GM23248 (cell line): ENCODE results near the gene SHB. TPM values are rescaled to one million over a fixed set of nuclear protein-coding genes. Genes with fewer than 3 reads are reported as not detected.
A peak's percentile ranks its signal among the peaks of the same experiment; 100 is the strongest.

Experiments
- DNase-seq: peaks from one replicate; pipeline ENCODE4 v3.0.0-alpha.2; 2015
- H2AFZ ChIP-seq: fragments of 200-600 bp; sonication (generic); 2 replicates; pipeline ENCODE4 v1.6.1; 2016; ENCODE audit warnings: antibody characterized with exemption
- H3F3A ChIP-seq: fragments of 200-600 bp; sonication (generic); 2 replicates; pipeline ENCODE4 v1.6.1; 2016; ENCODE audit warnings: mild to moderate bottlenecking, antibody characterized with exemption, mixed run types; ENCODE audit not compliant: insufficient read depth
- H3K27ac ChIP-seq: fragments of 200-600 bp; sonication (generic); 2 replicates; pipeline ENCODE4 v1.5.1; 2016; ENCODE audit warnings: mild to moderate bottlenecking
- H3K27me3 ChIP-seq: fragments of 200-600 bp; sonication (generic); replicated peaks from 2 replicates; pipeline ENCODE4 v1.6.1; 2016; ENCODE audit warnings: mild to moderate bottlenecking; ENCODE audit not compliant: insufficient read depth
- H3K36me3 ChIP-seq: fragments of 200-600 bp; sonication (generic); 2 replicates; pipeline ENCODE4 v1.6.1; 2016; ENCODE audit warnings: low read depth, mild to moderate bottlenecking
- H3K4me1 ChIP-seq: fragments of 200-600 bp; sonication (generic); 2 replicates; pipeline ENCODE4 v1.6.1; 2016; ENCODE audit warnings: mild to moderate bottlenecking; ENCODE audit not compliant: insufficient read depth
- H3K4me2 ChIP-seq: fragments of 200-600 bp; sonication (generic); one replicate; pipeline ENCODE4 v1.6.1; 2016; ENCODE audit warnings: mild to moderate bottlenecking; ENCODE audit not compliant: unreplicated experiment
- H3K4me3 ChIP-seq: fragments of 200-600 bp; sonication (generic); 2 replicates; pipeline ENCODE4 v1.5.1; 2016; ENCODE audit warnings: mild to moderate bottlenecking
- H3K79me2 ChIP-seq: fragments of 200-600 bp; sonication (generic); 2 replicates; pipeline ENCODE4 v1.6.1; 2016; ENCODE audit warnings: mild to moderate bottlenecking; ENCODE audit not compliant: insufficient read depth
- H3K9ac ChIP-seq: fragments of 200-600 bp; sonication (generic); 2 replicates; pipeline ENCODE4 v1.6.1; 2016; ENCODE audit warnings: mild to moderate bottlenecking
- H3K9me2 ChIP-seq: fragments of 200-600 bp; sonication (generic); 2 replicates; pipeline ENCODE4 v1.6.1; 2016; ENCODE audit warnings: mixed run types, mild to moderate bottlenecking, moderate library complexity; ENCODE audit not compliant: insufficient read depth
- H3K9me3 ChIP-seq: fragments of 200-600 bp; sonication (generic); one replicate; pipeline ENCODE4 v1.6.1; 2017; ENCODE audit warnings: low read depth
- H4K20me1 ChIP-seq: fragments of 200-600 bp; sonication (generic); 2 replicates; pipeline ENCODE4 v1.6.0; 2016; ENCODE audit not compliant: insufficient read depth
- EZH2 ChIP-seq: fragments of 200-600 bp; sonication (generic); IDR thresholded peaks from 2 replicates; pipeline ENCODE4 v1.6.1; 2018; ENCODE audit warnings: antibody characterized with exemption, mild to moderate bottlenecking; ENCODE audit not compliant: insufficient read depth, poor library complexity, severe bottlenecking
- EZH2phosphoT487 ChIP-seq: fragments of 200-600 bp; sonication (generic); IDR thresholded peaks from 2 replicates; pipeline ENCODE4 v1.6.1; 2018; ENCODE audit warnings: antibody characterized with exemption, moderate library complexity, mild to moderate bottlenecking, low read depth; ENCODE audit not compliant: insufficient read depth
- WGBS, 2 experiments: methylation state at CpG; one replicate each; pipeline ENCODE4 v1.1.6; 2015 to 2017; ENCODE audit warnings: low lambda C conversion rate in 2 of 2, low coverage in 1 of 2; ENCODE audit errors: missing lambda C conversion rate in 2 of 2; 5-methylcytosine and 5-hydroxymethylcytosine counted together
- in situ Hi-C: fragments of 300-500 bp; cut with MboI; formaldehyde crosslinking; loops from 2 replicates; pipeline ENCODE4 v1.15.0; 2020
- polyA plus RNA-seq: library from polyadenylated mRNA; unstranded; fragments of >200 nt; fragmentation: Nextera tagmentation; extraction: Ambion mirVana; gene quantifications from 2 replicates; pipeline ENCODE4 v1.2.1, GENCODE V29; 2016
- total RNA-seq: library from RNA; depleted of rRNA; stranded (reverse); fragments of >200 nt; shearing (Covaris generic); gene quantifications from 2 replicates; pipeline ENCODE4 v1.2.3, GENCODE V29; 2014

The SHB gene
- total and polyA plus RNA-seq, 2 experiments from 2014 or later, result 3.9 to 11.1 TPM

DNA sequence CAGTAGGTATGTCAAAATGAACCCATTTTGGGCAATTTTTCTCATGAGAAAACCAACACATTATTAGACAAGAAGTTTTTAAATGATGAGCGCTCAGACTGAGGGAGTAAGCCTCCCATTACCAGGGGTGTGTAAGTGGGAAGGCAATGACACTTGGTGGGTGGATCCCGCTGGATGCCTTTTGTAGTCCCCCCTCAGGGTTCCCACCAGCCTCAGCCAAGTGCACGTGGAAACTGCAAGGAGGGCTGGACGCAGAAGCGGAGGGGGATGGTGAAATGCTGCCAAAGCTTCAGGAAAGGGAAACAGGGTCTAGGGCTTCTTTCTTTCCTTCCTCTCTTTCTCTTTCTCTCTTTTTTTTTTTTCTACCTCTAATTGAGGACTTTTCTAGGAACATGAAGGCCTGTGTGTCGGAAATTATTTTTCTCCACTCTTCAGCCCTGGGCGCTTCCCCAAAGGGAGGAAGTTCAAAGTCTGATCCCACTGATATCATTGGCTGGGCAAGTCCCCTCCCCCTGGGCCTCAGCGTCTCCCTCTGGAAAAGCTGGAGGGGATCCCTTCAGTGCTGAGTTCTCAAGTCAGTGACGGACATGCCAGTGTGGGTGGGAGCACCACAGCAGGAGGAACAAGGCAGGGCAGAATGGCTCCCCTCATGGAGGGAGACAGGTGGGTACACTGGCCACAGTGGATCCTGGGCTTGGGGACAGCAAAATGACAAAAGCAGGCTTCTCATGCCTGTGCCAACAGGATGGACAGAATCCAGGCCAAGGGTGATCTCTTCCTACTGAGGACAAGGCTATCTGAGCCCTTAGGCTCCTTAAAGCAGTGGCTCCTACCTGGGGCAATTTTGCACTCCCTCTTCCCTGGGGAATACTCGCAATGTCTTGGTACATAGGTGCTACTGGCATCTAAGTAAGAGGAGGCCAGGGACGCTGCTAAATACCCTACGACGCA lies 141.2 kb downstream of the SHB start:
- WGBS, 2 experiments, result 86 to 87% methylated on average over 13 of the region's 13 CpGs
- Histone ChIP-seq H3K79me2 (peaks cover 32% of the 10 kb centered on the region), H4K20me1 (no peaks in the 10 kb centered on the region), H2AFZ (no peak overlapping the region), H3K27ac (no peak overlapping the region), H3K4me1 (peaks cover 7% of the 10 kb centered on the region), H3K9me3 (no peaks in the 10 kb centered on the region), H3K4me3 (no peak overlapping the region), H3K9ac (no peak overlapping the region), H3K36me3 (no peaks in the 10 kb centered on the region), H3K27me3 (no peaks in the 10 kb centered on the region), H3K4me2 (no peak overlapping the region), H3F3A (no peaks in the 10 kb centered on the region), H3K9me2 (no peaks in the 10 kb centered on the region)
- in situ Hi-C loops, result loop anchor here (10.0 kb wide), 1 partner anchor 147 kb away; no protein-coding TSS in a partner anchor
- no peak for DNase-seq
- TF ChIP-seq EZH2, result no peak
- no peak for TF ChIP-seq EZH2phosphoT487

DNA sequence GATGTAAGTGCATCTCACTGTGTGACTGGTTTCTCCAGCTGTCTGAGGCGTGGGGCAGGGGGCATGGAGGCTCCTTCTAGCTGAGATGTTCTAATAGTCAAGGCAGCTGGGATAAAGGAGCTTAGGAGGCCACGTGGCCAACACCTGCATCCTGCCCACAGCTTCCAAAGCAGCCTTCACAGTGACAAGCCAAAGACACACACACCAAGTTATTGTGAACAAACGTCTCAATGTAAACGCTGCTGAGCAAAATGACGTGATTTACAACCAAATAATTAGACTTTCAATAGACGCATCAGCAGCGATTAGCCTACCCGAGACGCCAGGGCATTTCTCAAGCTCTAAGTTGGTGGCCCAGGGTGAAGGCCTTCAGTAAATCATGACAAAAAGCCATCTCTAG lies 141.9 kb downstream of the SHB start:
- no peaks in the 10 kb centered on the region for H3F3A ChIP-seq
- WGBS, 2 experiments, result 88 to 90% methylated on average over 9 of the region's 9 CpGs
- H3K4me2 ChIP-seq, result no peak overlapping the region
- peaks cover 32% of the 10 kb centered on the region for H3K79me2 ChIP-seq
- no peak overlapping the region for H2AFZ ChIP-seq
- no peaks in the 10 kb centered on the region for H4K20me1 ChIP-seq
- no peak overlapping the region for H3K27ac ChIP-seq
- H3K27me3 ChIP-seq, result no peaks in the 10 kb centered on the region
- no peaks in the 10 kb centered on the region for H3K36me3 ChIP-seq
- no peak overlapping the region for H3K4me3 ChIP-seq
- peaks cover 7% of the 10 kb centered on the region for H3K4me1 ChIP-seq
- no peak overlapping the region for H3K9ac ChIP-seq
- in situ Hi-C loops, result loop anchor here (10.0 kb wide), 1 partner anchor 148 kb away; no protein-coding TSS in a partner anchor
- no peak for DNase-seq
- no peak for TF ChIP-seq EZH2phosphoT487
- no peak for TF ChIP-seq EZH2
- no peaks in the 10 kb centered on the region for H3K9me2 ChIP-seq
- H3K9me3 ChIP-seq, result no peaks in the 10 kb centered on the region

DNA sequence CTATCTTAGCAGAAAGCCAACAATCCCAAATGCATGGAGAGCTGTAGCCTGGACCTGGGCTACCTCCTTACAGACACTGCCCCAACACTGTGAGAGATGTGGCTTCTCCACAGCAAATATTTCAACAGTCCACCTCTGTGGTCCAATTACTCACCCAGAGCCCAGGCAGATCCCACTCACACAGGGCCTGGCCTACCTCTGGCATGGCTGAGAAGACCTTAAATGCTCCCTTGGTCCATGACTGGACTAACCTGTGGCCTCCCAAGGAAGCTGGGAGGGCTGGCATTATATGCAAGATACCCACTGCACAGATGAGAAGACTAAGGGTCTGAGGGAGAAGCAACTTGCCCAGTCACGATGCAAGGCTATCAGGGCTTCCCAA lies 142.3 kb downstream of the SHB start:
- Histone ChIP-seq H3K4me1 (peaks cover 7% of the 10 kb centered on the region), H3F3A (no peaks in the 10 kb centered on the region), H3K9me2 (no peaks in the 10 kb centered on the region), H3K27ac (no peak overlapping the region), H2AFZ (no peak overlapping the region), H3K27me3 (no peaks in the 10 kb centered on the region), H3K9ac (no peak overlapping the region), H3K9me3 (no peaks in the 10 kb centered on the region), H3K4me3 (no peak overlapping the region), H3K36me3 (no peaks in the 10 kb centered on the region), H3K4me2 (no peak overlapping the region), H3K79me2 (peaks cover 32% of the 10 kb centered on the region), H4K20me1 (no peaks in the 10 kb centered on the region)
- DNase-seq, result peak; percentile 34
- TF ChIP-seq EZH2 (no peak), EZH2phosphoT487 (no peak)
- in situ Hi-C loops, result loop anchor here (10.0 kb wide), 1 partner anchor 148 kb away; no protein-coding TSS in a partner anchor
- whole genome bisulfite sequencing, 2 experiments, result 94 to 100% methylated on average over 1 of the region's 1 CpG

DNA sequence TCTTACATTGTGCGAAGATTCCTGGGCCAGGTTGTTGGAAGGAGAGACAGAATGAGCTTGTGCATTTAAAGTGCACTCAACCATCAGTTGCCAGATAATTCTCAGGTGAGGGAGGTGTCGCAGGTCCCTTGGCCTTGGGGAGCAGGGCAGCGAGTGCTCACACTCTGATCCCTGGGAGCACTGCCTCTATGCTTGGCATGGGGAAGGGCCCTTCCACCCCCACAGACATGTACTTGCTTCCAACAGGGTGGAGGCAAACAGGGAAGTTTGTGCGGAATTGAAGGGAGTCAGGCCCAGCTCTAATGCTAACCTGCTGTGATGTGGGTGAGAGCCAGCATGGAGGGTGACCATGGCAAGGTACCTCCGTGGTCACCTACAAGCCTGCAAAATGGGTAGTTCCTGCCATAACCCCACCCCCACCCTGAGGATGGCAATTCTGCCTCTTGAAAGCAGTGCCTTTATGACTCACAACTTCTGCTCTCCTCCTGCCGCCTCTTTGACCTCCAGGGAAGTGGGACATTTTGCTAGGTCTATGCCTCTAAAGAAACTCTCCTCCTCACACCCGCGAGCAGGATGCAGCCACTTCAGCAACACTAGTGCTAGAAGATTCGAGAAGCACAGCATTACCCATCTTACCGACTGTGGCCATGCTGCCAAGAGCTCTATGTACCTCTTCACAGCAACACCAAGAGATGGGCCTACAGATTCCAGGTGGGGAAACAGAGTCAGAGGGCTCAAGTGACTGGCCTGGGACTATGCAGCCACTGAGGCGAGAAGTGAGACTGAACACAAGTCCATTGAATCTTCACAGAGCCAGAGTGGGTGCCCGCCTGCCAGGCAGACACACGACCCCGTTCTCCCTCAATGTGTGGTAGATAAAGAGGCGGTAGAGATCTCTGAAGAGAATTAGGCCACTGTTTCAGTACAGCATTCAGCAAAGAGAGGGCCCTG lies 143.0 kb downstream of the SHB start:
- Histone ChIP-seq H3K9me2 (no peaks in the 10 kb centered on the region), H3K4me2 (no peak overlapping the region), H3K79me2 (peaks cover 32% of the 10 kb centered on the region), H3K9ac (no peak overlapping the region), H3K9me3 (no peaks in the 10 kb centered on the region), H3F3A (no peaks in the 10 kb centered on the region), H3K36me3 (no peaks in the 10 kb centered on the region), H3K4me1 (peaks cover 7% of the 10 kb centered on the region), H4K20me1 (no peaks in the 10 kb centered on the region), H3K27me3 (no peaks in the 10 kb centered on the region), H3K4me3 (no peak overlapping the region), H2AFZ (no peak overlapping the region), H3K27ac (no peak overlapping the region)
- in situ Hi-C loops, result loop anchor here (10.0 kb wide), 1 partner anchor 149 kb away; no protein-coding TSS in a partner anchor
- TF ChIP-seq EZH2phosphoT487, result no peak
- DNase-seq, result peak; percentile 44
- 90 to 92% methylated on average over 15 of the region's 15 CpGs for WGBS, 2 experiments
